Osteoblast (primary cell): ENCODE data around the gene TCF12. TPM values are rescaled to one million over a fixed set of nuclear protein-coding genes. Genes with fewer than 3 reads are reported as not detected.
A peak's percentile ranks its signal among the peaks of the same experiment; 100 is the strongest.

Experiments used
- DNase-seq: peaks from one replicate; pipeline ENCODE4 v3.0.0; 2011; ENCODE audit warnings: low spot score, mixed read lengths; ENCODE audit not compliant: insufficient read length; ENCODE audit errors: missing footprints
- H2AFZ ChIP-seq: 2 replicates; pipeline ENCODE4 v1.6.0; 2011; ENCODE audit warnings: mild to moderate bottlenecking, low read length
- H3K27ac ChIP-seq: 2 replicates; pipeline ENCODE4 v1.5.1; 2011; ENCODE audit warnings: mild to moderate bottlenecking, low read depth, low read length, moderate library complexity
- H3K27me3 ChIP-seq: 2 replicates; pipeline ENCODE4 v1.6.0; 2012; ENCODE audit warnings: mild to moderate bottlenecking, control low read depth, inconsistent platforms, low read length, moderate library complexity; ENCODE audit not compliant: insufficient read depth
- H3K36me3 ChIP-seq: 2 replicates; pipeline ENCODE4 v1.5.1; 2011; ENCODE audit warnings: mild to moderate bottlenecking, low read length, control low read depth, moderate library complexity; ENCODE audit not compliant: insufficient read depth
- H3K4me1 ChIP-seq: 2 replicates; pipeline ENCODE4 v1.5.1; 2011; ENCODE audit warnings: mild to moderate bottlenecking, low read length, control low read depth, moderate library complexity; ENCODE audit not compliant: insufficient read depth
- H3K4me2 ChIP-seq: 2 replicates; pipeline ENCODE4 v1.6.0; 2011; ENCODE audit warnings: mild to moderate bottlenecking, low read length; ENCODE audit not compliant: insufficient read depth
- H3K4me3 ChIP-seq: fragments of 200-600 bp; sonication (generic); 3 replicates; pipeline ENCODE4 v1.5.1; 2012; ENCODE audit warnings: mild to moderate bottlenecking, low read length, inconsistent platforms; ENCODE audit not compliant: insufficient read depth
- H3K79me2 ChIP-seq: 2 replicates; pipeline ENCODE4 v1.6.0; 2012; ENCODE audit warnings: mild to moderate bottlenecking, low read length, control low read depth, inconsistent platforms; ENCODE audit not compliant: insufficient read depth
- H3K9me3 ChIP-seq: 2 replicates; pipeline ENCODE4 v1.5.1; 2011; ENCODE audit warnings: low read depth, low read length, control low read depth
- H4K20me1 ChIP-seq: 2 replicates; pipeline ENCODE4 v1.6.0; 2012; ENCODE audit warnings: mild to moderate bottlenecking, low read length, control low read depth; ENCODE audit not compliant: insufficient read depth
- total RNA-seq: library from RNA; depleted of rRNA; stranded (reverse); fragments of >200 nt; gene quantifications from 2 replicates; pipeline ENCODE4 v1.2.3, GENCODE V29; 2012
- TF ChIP-seq, protein P1 (sequence below): IDR thresholded peaks from 2 replicates; pipeline ENCODE4 v1.5.1; 2011; ENCODE audit warnings: mild to moderate bottlenecking, low read depth, low read length, moderate library complexity; ENCODE audit errors: extremely low read depth

Gene TCF12
- total RNA-seq, 1 donor, result 86.5 TPM

DNA sequence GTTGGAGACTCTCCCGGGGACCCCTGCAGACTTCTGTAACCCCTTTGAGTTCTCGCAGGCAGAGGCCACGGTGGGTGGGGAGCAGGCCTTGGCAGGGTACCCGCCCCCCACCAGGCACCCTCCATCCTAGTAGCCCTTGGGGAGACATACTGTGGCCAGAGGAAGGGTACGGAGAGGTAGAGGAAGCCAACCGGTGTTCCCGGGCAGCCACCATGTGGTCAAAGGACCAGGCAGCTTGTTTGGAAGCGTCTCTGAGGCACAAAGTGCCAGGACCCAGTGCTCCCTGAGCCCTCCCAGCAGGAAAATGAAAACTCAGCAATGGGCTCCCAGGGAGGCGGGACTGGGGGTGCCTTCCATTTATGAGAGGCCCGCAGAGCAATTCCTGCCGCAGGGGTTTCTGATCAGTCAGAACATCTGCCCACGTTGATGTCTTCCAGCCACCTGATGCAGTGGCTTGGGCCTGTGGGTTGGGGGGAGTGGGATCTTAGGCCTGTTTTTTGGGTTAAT, 404.9 kb downstream of the TCF12 start:
- Histone ChIP-seq H3K27ac (no peak overlapping the region), H3K9me3 (no peaks in the 10 kb centered on the region), H3K4me1 (peaks cover 32% of the 10 kb centered on the region), H4K20me1 (no peaks in the 10 kb centered on the region), H3K36me3 (no peaks in the 10 kb centered on the region), H3K79me2 (no peaks in the 10 kb centered on the region), H3K4me3 (no peak overlapping the region), H3K4me2 (no peak overlapping the region), H3K27me3 (no peaks in the 10 kb centered on the region), H2AFZ (peak overlapping the region; percentile 62)
- TF ChIP-seq, protein P1, sequence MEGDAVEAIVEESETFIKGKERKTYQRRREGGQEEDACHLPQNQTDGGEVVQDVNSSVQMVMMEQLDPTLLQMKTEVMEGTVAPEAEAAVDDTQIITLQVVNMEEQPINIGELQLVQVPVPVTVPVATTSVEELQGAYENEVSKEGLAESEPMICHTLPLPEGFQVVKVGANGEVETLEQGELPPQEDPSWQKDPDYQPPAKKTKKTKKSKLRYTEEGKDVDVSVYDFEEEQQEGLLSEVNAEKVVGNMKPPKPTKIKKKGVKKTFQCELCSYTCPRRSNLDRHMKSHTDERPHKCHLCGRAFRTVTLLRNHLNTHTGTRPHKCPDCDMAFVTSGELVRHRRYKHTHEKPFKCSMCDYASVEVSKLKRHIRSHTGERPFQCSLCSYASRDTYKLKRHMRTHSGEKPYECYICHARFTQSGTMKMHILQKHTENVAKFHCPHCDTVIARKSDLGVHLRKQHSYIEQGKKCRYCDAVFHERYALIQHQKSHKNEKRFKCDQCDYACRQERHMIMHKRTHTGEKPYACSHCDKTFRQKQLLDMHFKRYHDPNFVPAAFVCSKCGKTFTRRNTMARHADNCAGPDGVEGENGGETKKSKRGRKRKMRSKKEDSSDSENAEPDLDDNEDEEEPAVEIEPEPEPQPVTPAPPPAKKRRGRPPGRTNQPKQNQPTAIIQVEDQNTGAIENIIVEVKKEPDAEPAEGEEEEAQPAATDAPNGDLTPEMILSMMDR, result no peak
- DNase-seq, result no peak

DNA sequence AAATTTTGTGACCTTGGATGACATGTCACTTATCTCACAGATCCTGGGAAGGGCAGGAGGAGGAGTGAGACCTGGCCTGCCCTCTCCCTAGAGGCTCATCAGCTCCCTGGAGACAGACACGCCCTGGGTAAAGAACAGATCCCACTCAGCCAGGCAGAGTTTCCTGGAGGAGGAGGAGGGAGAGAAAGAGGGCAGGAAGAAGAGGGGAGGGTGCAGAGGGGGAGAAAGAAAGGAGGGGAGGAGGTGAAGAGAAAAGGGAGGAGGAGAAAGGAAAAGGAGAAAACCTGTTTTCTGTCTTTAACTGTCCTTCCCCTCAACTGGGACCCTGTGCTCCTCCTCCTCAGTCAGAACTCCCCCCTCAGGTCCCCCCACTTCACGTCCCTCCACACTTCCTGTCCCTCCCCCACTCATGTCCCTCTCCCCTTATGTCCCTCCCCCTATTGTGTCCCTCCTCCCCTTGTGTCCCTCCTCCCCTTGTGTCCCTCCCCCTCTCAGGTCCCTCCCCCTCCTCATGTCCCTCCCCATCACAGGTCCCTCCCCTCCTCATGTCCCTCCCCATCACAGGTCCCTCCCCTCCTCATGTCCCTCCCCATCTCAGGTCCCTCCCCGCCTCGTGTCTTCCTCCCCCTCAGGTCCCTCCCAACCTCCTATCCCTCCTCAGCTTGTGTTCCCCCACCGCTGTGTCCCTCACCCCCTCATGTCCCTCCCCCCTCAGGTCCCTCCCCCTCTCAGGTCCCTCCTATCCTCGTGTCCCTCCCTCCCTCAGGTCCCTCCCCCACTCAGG, 405.6 kb downstream of the TCF12 start:
- Histone ChIP-seq H3K4me2 (peak overlapping the region; percentile 15), H2AFZ (peak overlapping the region; percentile 62), H3K27me3 (no peaks in the 10 kb centered on the region), H4K20me1 (no peaks in the 10 kb centered on the region), H3K27ac (no peak overlapping the region), H3K4me3 (no peak overlapping the region), H3K79me2 (no peaks in the 10 kb centered on the region), H3K4me1 (peaks cover 38% of the 10 kb centered on the region), H3K36me3 (no peaks in the 10 kb centered on the region), H3K9me3 (no peaks in the 10 kb centered on the region)
- TF ChIP-seq, protein P1, result no peak
- peak; percentile 84 for DNase-seq

DNA sequence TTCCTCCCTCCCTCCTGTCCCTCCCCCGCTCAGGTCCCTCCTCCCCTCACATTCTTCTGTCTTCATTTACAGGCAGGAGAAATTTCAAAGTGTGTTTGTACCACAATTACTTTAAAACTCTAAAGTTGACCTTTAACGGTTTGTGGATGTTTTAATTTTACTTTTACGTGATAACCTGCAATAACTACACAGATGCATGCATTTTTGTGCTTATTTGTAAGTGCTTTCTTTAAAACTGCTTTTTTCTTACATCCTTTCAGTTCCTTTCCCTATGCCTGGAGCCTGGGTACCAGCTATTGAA, 406.1 kb downstream of the TCF12 start:
- H3K4me3 ChIP-seq, result no peak overlapping the region
- no peaks in the 10 kb centered on the region for H3K9me3 ChIP-seq
- no peak overlapping the region for H3K27ac ChIP-seq
- no peak overlapping the region for H2AFZ ChIP-seq
- TF ChIP-seq, protein P1, result no peak
- no peak for DNase-seq
- no peaks in the 10 kb centered on the region for H3K27me3 ChIP-seq
- H3K36me3 ChIP-seq, result no peaks in the 10 kb centered on the region
- no peak overlapping the region for H3K4me2 ChIP-seq
- H4K20me1 ChIP-seq, result no peaks in the 10 kb centered on the region
- H3K79me2 ChIP-seq, result no peaks in the 10 kb centered on the region
- peaks cover 38% of the 10 kb centered on the region for H3K4me1 ChIP-seq

DNA sequence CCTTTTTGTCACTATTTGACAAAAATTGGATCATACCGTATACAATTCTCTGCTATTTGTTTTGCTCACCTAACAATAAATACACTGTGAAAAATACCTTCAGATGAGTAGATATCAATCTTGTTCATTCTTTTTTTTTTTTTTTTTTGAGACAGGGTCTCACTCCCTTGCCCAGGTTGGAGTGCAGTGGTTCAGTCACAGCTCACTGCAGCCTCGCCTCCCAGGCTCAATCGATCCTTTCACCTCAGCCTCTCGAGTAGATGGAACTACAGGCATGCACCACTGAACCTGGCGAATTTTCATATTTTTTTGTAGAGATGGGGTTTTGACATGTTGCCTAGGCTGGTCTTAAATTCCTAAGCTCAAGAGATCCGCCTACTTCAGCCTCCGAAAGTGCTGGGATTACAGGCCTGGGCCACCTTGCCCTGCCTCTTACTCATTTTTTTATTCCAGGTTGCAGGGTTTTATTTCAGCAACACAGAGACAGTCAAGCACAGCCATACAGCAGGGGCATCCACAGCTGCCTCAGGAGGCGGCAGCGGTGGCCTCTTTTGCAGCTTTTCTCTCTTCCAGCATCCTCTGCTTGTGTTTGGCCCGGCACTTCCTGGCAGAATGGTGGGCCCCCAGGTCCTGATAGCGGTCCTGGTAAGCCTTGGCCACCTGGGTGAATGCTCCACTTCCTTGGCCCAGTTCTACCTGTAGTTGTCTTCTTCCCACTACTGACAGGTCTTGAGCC, 406.7 kb downstream of the TCF12 start:
- peaks cover 38% of the 10 kb centered on the region for H3K4me1 ChIP-seq
- no peak overlapping the region for H3K4me3 ChIP-seq
- DNase-seq, result no peak
- TF ChIP-seq, protein P1, result no peak
- H3K4me2 ChIP-seq, result no peak overlapping the region
- H3K9me3 ChIP-seq, result no peaks in the 10 kb centered on the region
- H2AFZ ChIP-seq, result no peak overlapping the region
- H3K36me3 ChIP-seq, result no peaks in the 10 kb centered on the region
- no peaks in the 10 kb centered on the region for H4K20me1 ChIP-seq
- no peak overlapping the region for H3K27ac ChIP-seq
- no peaks in the 10 kb centered on the region for H3K79me2 ChIP-seq
- H3K27me3 ChIP-seq, result no peaks in the 10 kb centered on the region
